ENCODE results near the gene MYF6. TPM values are rescaled to one million over a fixed set of nuclear protein-coding genes. Genes with fewer than 3 reads are reported as not detected.

Gene MYF6
- total and polyA plus RNA-seq, 2 of the 8 experiments (the other 6 are each of a cell fraction or from before 2014, with no cell fraction given): 0.39 TPM; not detected in 1

DNA sequence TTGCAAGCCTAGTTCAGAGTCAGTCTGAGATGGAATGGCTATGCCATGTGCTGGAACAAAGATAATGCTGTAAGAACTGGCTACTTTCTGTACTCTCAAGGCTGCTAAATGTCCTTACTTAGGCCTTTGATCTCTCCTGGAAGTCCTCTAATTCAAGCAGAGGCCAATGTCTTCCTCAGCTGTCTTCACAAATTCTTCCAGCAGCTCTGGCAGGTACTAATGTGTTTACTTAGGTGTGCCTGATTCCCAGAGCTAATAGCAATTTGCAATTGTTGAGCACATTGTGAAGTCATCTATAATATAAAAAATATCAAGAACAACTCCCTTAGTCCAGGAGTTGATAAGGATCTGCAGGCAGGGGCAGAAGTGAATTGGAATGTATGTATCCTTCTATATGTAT lies 5.4 kb downstream of the MYF6 start:
- Histone ChIP-seq H3K14ac (ENCODE audit: insufficient read length) (no peak overlapping the region), H3K23me2 (ENCODE audit: low read depth, low read length) (peaks cover 14% of the 10 kb centered on the region), H3K23ac (ENCODE audit: insufficient read length) (no peak overlapping the region), H2AK5ac (ENCODE audit: low read depth, low read length) (no peak overlapping the region), H3K4ac (replicated peaks; ENCODE audit: insufficient read length, low read depth, low read length) (no peak overlapping the region), H3K27me3 (replicated peaks in 1 of 4; ENCODE audit: control insufficient read depth in 3 of 4, extremely low read depth in 1 of 4, insufficient read depth in 3 of 4, low read length in 3 of 4) (peaks cover 14 to 40% (median 38%) of the 10 kb centered on the region in 4 experiments), H3K27ac (ENCODE audit: low read depth, low read length) (no peak overlapping the region), H4K8ac (ENCODE audit: extremely low read depth, insufficient read depth, low read length) (no peak overlapping the region), H2BK15ac (ENCODE audit: low read length) (no peak overlapping the region), H2BK20ac (ENCODE audit: low read length) (no peak overlapping the region), H2AFZ (ENCODE audit: low read length) (no peak overlapping the region), H2BK5ac (ENCODE audit: low read depth, low read length) (no peak overlapping the region), H4K20me1 (replicated peaks in 1 of 2; ENCODE audit: control insufficient read depth in 1 of 2, insufficient read depth in 2 of 2, low read length in 2 of 2) (no peaks in the 10 kb centered on the region), H2BK12ac (ENCODE audit: low read depth, low read length) (no peak overlapping the region), H3K9me3 (ENCODE audit: insufficient read depth in 2 of 2, low read depth in 1 of 2, low read length in 1 of 2) (no peaks in the 10 kb centered on the region; a peak in 1 of 4 replicates), H3K36me3 (ENCODE audit: control insufficient read depth in 2 of 4, insufficient read depth in 4 of 4, low read length in 3 of 4) (no peaks in the 10 kb centered on the region), H3K56ac (replicated peaks; ENCODE audit: insufficient read length, low read depth, low read length) (no peak overlapping the region), H3K4me1 (replicated peaks in 1 of 4; ENCODE audit: control insufficient read depth in 3 of 4, insufficient read depth in 4 of 4, low read length in 3 of 4) (peaks cover 14 to 34% (median 29%) of the 10 kb centered on the region in 4 experiments), H3K79me1 (ENCODE audit: low read depth, low read length) (no peaks in the 10 kb centered on the region), H3K4me3 (ENCODE audit: extremely low read depth in 1 of 4, insufficient read depth in 2 of 4, low read depth in 3 of 4, low read length in 4 of 4) (no peak overlapping the region), H3K9ac (replicated peaks in 1 of 4; ENCODE audit: extremely low read depth in 1 of 4, low read depth in 3 of 4, low read length in 3 of 4) (no peak overlapping the region), H4K5ac (ENCODE audit: insufficient read length, low read depth, low read length) (no peak overlapping the region), H4K91ac (replicated peaks; ENCODE audit: insufficient read length, low read length) (no peak overlapping the region), H2BK120ac (replicated peaks; ENCODE audit: low read depth, low read length) (no peak overlapping the region), H3K18ac (ENCODE audit: extremely low read depth, low read length) (no peak overlapping the region), H3K79me2 (ENCODE audit: control insufficient read depth in 1 of 2, insufficient read depth in 2 of 2, low read length in 2 of 2) (no peaks in the 10 kb centered on the region), H3K4me2 (ENCODE audit: insufficient read depth in 1 of 2, low read depth in 2 of 2, low read length in 2 of 2) (no peak overlapping the region)
- no peak for FAIRE-seq
- DNase-seq (ENCODE audit: low read depth in 1 of 2, low spot score in 2 of 2): no peak
- POLR2A ChIA-PET (ENCODE audit: partially characterized antibody): no interaction called here
- CTCF ChIA-PET (ENCODE audit: partially characterized antibody): interaction anchor here (0.6 to 1.4 kb wide), 2 partner anchors 9 to 240 kb away, joined by 3 to 4 read pairs; no protein-coding TSS in a partner anchor
- TF ChIP-seq EP300 (IDR thresholded peaks at IDR 0.05; ENCODE audit: borderline replicate concordance in 1 of 2, low read depth in 2 of 2, low read length in 2 of 2) (no peak), SP4 (IDR thresholded peaks at IDR 0.05; ENCODE audit: low read length) (no peak), EZH2 (IDR thresholded peaks at IDR 0.05; ENCODE audit: low read depth, low read length, severe bottlenecking) (no peak), CREB1 (IDR thresholded peaks at IDR 0.05) (no peak), BRCA1 (IDR thresholded peaks at IDR 0.05; ENCODE audit: low read depth, low read length) (no peak), FOSL1 (IDR thresholded peaks at IDR 0.05; ENCODE audit: insufficient read depth, low read depth, low read length) (no peak), MAFK (IDR thresholded peaks at IDR 0.05; ENCODE audit: low read depth, low read length) (no peak), TAF1 (IDR thresholded peaks at IDR 0.05; ENCODE audit: low read depth, low read length) (no peak), RFX5 (IDR thresholded peaks at IDR 0.05; ENCODE audit: borderline replicate concordance, low read depth, low read length) (no peak), TCF12 (IDR thresholded peaks at IDR 0.05; ENCODE audit: low read depth, low read length) (no peak), POU5F1 (IDR thresholded peaks at IDR 0.05; ENCODE audit: low read depth, low read length) (no peak), SP2 (IDR thresholded peaks at IDR 0.05; ENCODE audit: low read length) (no peak), JUN (IDR thresholded peaks at IDR 0.05; ENCODE audit: low read depth, low read length) (no peak), CTBP2 (IDR thresholded peaks at IDR 0.05; ENCODE audit: borderline replicate concordance, insufficient read depth, insufficient read length, low read length) (no peak), SAP30 (IDR thresholded peaks at IDR 0.05; ENCODE audit: insufficient read depth, insufficient replicate concordance, low read length) (no peak)
- TF ChIP-seq, protein P1, sequence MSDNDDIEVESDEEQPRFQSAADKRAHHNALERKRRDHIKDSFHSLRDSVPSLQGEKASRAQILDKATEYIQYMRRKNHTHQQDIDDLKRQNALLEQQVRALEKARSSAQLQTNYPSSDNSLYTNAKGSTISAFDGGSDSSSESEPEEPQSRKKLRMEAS (IDR thresholded peaks at IDR 0.05): no peak

Measured in H1 (cell line).